GM18907 (cell line): ENCODE measurements around the gene NRIP1.
A peak's percentile ranks its signal among the peaks of the same experiment; 100 is the strongest.

Source experiments
- ATAC-seq: cut with Tn5 transposase; IDR thresholded peaks from one replicate; pipeline ENCODE4 v1.9.1; 2021; ENCODE audit warnings: mild to moderate bottlenecking, moderate library complexity; ENCODE audit not compliant: unreplicated experiment

The NRIP1 gene, protein sequence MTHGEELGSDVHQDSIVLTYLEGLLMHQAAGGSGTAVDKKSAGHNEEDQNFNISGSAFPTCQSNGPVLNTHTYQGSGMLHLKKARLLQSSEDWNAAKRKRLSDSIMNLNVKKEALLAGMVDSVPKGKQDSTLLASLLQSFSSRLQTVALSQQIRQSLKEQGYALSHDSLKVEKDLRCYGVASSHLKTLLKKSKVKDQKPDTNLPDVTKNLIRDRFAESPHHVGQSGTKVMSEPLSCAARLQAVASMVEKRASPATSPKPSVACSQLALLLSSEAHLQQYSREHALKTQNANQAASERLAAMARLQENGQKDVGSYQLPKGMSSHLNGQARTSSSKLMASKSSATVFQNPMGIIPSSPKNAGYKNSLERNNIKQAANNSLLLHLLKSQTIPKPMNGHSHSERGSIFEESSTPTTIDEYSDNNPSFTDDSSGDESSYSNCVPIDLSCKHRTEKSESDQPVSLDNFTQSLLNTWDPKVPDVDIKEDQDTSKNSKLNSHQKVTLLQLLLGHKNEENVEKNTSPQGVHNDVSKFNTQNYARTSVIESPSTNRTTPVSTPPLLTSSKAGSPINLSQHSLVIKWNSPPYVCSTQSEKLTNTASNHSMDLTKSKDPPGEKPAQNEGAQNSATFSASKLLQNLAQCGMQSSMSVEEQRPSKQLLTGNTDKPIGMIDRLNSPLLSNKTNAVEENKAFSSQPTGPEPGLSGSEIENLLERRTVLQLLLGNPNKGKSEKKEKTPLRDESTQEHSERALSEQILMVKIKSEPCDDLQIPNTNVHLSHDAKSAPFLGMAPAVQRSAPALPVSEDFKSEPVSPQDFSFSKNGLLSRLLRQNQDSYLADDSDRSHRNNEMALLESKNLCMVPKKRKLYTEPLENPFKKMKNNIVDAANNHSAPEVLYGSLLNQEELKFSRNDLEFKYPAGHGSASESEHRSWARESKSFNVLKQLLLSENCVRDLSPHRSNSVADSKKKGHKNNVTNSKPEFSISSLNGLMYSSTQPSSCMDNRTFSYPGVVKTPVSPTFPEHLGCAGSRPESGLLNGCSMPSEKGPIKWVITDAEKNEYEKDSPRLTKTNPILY (N-terminal part only)

DNA sequence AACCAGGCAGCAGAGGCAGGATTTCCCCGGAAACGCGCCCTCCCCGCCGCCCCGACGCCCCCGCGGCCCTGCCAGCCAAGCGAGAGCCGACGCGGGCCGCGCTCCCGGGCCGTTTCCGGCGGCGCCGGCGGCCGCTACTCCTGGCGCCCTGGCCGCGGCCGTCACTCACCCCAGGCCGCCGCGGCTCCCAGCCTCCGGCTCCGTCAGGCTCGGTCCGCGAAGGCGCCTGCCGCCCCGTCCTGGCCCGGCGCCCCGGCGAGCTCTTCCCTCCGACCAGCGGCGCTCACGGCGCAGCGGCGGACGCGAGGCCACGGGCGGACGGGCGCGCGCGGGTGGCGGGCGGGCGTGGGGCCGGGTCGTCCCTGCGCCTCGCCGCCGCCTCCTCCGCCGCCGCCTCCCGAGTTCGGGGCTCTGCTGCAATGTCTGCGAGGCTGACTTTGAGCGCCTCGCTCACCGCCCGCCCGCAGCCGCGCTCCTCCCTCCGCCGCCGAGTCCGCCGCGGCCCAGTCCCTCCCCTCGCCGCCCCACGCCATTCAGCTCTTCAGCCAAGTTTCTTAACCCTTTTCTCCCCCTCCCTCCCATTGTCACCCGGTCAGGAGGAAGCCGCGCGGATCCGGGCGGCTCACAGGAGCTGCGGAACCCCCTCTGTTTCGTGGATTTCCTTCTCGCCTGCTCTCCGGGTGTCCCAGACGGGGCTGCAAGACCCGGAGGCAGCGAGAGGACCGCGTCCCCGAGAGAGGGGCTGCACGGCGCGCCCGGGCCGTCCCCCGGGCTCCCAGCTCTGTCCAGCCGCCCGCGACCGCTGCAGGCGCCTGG, at the start of gene NRIP1:
Gene NRIP1, minus strand, starts transcription at position 425 of the 816 bp plus-strand sequence. CDS start 96,808 bp downstream, outside the sequence.
- ATAC-seq, result peak; percentile 81

DNA sequence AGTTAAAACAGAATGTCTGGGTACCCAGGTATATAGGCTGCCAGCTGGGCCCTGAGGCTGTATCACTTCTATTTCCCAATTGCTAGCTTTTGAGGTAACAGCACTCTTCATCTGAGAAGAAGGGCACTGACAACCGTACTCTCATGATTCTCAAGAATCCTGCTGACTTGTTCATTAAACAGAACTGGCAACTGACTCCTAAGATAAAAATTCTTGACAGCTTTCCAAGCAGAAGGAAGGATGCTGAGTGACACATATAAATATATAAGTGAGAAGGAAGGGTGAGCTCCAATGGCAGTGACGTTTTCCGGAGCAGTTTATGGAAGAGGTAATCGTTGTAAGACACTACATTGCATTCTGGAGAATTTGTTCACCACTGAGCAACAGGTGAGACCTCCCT, 48.1 kb upstream of the NRIP1 start:
- no peak for ATAC-seq

DNA sequence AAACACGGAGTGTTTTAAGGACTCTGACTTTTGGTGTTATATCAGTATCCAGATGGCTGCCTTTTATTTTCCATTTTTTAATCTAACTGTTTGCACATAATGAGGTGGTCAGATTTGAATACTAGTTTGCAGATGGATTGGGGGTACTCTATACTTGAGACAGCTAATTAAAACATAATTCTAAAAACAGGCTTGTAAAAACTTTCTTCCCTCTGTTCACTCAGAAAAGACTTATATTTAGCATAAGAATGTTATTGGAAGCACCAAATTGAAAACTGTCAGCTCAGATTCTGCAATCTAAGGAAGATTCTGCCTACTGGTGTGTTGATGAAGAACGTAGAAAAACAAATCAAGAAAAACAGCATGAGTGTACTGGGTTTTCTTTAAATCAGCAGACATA, 44.0 kb upstream of the NRIP1 start:
- ATAC-seq, result no peak

DNA sequence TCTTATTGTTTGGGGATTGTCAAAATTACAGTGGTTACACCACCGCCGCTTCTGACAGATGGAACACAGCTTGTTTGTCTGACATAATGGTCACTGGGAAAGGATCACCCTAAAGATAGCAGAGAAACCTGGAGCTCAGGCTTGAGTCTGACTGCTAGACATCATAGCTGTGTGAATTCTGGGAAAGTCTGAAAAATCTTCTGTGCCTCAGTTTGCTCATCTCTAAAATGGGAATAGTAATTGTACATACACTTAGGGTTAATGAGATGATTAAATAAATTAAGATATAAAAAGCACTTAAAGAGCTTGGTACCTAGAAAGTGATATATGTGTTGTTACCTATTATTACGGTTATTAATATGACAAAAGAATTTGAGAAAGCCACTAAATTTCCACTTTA, 39.7 kb upstream of the NRIP1 start:
- ATAC-seq, result no peak

DNA sequence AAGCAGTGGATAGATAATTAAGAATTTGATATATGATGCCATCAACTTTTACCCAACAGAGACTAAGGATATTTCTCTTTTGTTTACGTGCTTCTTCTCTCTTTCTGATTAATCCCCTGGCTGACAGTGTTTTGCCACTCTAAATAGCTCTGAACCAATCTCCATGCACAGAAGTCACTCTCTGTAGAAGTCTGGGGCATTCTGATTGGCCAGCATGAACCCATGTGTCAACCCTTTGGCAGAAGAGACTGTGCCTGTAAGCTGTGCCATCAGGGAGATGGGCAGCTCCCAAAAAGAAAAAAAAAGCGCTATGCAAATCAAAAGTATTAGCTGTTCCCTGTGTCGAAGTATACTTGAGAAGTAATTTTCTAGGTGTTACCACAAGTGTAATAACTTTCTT, 34.1 kb upstream of the NRIP1 start:
- ATAC-seq, result no peak

DNA sequence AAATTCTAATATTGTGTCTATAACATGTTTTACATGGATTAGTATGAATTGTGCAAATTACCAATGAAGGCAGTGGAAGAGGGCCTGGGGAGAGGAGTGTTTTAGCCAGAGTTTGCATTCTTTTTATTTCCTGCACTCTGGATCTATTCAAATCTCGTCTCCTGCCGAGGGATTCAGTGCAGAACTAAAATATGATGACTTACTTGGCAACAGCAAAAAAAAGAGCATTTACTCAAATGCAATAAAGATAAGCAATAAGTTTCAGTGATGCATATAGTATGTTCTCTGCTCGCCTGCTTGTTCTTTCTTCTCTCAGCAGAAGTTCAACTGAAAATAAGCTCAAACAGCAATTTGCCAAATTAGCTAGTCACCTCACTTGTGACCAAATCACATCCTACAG, 33.4 kb upstream of the NRIP1 start:
- no peak for ATAC-seq

DNA sequence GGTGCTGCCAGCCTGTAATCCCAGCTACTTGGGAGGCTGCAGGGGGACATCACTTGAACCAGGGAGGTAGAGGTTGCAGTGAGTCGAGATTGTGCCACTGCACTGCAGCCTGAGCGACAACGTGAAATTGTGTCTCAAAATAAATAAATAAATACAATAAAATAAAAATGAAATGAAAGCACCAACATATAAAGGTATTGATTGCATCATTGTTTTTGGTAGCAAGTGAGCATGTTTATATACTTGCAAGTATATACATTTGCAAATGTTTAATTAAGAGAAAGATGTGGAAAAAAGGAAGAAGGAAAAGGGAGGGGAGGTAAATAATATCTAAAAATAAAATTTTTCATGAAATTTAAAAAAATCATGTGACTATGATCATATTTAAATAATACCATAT, 32.8 kb upstream of the NRIP1 start:
- ATAC-seq, result no peak

DNA sequence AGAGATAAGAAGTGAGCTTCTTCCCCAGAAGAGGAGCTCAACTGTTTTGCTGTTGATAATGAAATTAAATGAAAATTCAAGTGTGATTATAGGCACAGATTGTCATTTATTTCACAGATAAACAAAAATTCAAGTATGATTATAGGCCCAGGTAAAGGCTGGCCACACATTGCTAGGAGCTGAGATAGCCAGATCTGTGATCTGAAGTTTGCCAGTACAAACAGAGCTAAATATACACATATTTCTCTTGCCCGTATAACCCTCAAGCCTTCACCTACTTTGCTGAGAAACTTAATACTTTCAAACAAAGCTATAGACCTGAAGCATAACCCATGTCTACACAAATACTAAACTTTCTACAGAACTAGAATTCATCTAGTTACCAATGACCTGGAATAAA, 31.3 kb upstream of the NRIP1 start:
- no peak for ATAC-seq

DNA sequence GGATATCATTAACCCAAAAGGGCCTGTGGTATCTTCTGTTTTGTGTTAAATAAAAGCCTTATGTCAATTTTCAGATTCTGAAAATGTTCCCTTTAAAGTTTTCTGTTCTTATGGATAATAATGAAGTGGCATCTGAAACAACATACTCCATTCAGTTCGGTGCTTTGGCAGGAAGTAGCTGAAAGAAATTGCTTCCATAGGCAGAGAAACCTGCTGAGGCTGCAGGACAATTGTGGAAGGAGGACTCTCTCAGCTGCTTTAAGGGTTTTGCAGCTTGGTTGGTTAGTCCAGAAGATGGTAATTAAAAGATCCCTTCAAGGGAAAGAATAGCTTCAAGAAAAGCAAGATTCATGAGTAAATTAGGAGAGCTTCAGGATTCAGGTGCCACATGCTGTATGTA, 30.5 kb upstream of the NRIP1 start:
- no peak for ATAC-seq

DNA sequence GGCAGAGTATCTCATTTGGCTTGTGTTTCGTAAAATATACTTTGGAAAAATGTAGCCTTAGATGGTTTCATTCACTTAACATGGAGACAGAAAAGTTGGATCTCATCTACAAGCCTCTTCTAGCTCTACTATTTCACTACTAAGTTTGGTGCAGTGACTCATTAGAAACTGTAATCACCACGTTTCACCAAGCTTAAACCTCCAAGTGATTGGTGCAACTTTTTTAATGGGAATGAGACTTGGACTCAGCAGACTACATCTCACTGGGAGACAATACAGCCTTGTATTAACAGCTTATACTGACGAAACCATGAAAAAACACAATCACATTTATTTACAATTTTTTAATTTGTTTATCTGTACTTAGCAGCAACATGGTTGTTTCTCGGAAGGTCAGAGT, 29.9 kb upstream of the NRIP1 start:
- no peak for ATAC-seq

DNA sequence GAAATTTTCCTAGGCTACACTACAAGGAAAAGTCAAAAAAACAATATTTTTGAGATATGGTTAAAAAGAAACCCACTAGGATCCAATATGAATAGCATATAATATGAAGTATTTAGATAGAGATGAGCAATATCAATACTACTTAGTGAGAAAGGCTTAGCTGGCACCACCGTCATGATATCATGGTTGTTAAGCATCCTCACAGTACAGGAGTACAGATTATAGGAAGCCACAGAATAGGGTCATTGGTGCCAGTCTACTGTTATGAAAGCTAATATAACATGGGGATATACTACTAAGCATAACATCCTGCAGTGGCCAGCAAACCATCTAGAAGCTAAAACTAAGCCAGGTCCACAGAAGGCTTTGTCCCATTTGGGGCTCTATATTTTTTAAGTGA, 28.4 kb upstream of the NRIP1 start:
- no peak for ATAC-seq

DNA sequence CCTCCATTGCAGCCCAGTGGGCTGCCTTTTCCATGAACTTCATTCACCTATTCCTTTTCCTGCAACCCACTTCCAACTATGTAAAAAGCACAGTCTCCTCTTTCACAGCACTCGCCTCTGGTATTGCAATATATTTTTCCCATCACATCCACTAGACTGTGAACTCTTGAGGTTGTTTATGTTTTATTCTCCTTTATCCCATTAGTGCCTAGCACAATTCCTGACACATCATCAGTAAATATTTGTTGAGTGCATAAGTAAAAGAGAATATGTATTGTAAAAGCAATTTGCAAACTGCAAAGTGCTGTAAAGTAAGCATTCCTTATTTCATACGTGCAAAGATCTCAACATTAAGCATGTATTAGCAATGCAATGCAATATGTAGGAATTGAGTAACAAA, 27.9 kb upstream of the NRIP1 start:
- ATAC-seq, result no peak

DNA sequence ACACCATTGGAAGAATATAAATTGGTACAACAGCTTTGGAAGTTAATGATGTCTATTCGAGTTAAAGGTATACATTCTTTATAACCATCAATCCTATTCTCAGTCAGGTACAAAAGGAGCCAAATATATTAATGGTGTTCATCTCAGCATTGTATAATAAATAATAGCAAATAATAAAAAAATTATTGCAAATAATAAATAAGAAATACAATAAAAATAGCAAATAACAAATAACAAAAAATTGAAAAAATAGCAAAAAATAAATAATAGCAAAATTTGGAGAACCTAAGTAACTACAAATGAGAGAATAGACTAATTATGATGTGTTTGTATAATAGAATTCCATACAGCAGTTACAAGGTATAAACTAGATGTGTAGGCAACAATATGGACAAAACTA, 25.6 kb upstream of the NRIP1 start:
- no peak for ATAC-seq

DNA sequence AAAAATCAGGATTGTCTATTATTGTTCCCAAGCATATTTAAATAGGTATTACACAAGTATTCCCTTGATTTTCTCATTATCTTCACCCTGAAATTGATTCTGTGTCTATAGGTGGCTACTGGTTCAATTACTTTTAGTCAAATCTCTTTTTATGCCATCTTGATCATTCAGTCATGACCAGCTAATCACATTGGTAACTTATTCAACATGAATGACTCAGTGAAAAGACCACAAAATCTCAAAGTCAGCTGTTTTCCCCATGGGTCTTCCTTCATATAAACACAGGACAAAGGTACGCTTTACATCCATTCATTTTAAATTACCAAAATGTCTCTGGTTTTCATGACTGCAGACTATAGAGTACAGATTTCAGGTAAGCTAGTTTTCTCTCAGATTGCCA, 23.7 kb upstream of the NRIP1 start:
- peak; percentile 62 for ATAC-seq

DNA sequence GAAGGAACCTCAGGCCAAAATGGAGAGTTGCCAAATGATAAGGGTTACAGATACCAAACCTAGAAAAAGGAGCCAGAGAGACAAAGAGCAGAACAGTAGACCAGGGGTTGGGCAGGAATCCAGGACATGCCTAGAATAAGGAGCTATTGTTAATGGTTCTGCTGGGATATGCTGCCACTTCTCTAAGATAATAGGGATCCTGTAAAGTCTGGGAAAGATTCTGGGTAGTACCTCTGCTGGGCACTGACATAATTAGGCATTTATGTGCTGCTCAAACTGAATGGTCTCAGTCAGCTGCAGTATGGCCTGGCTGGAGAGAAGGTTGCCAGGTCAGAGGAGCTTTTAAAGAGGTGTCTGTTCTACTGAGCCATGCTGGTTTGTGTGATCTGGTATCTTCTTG, 19.9 kb upstream of the NRIP1 start:
- no peak for ATAC-seq

DNA sequence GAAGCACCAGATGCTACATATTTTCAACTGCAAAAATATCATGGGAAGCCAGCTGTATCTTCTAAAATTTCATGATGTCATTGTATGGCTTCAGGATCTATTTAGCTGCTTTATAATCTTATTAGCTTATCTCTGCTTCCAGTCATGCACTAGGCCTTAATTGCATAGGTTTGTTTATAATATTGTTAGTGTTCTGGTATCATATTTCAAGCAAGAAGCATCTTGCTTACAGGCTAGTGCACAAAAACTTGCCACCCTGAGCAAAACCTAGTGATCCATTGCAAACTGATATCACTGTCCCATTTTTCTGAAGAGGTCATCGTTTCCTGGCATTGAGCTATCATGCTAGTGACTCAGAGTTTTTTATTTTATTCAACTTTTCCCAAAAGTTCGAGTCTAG, 15.7 kb upstream of the NRIP1 start:
- no peak for ATAC-seq

DNA sequence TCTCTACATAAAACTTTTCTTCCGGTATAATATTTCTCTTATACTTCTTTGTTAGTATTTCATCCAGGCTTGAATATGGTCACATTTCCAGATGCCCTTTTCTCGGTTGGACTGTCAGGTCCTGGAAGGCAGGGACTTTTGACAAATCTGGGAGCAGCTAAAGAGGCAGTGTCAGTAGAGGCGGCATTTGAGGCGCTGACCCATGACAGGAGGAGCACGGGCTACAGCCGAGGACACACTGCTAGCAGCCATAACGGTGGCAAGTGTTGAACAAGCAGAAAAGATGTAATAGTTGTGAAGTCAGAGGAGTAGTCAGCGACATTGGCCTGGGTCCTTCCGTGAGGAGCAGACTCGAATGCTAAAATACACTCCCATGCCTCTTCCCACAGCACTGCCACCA, 14.5 kb upstream of the NRIP1 start:
- ATAC-seq, result no peak

DNA sequence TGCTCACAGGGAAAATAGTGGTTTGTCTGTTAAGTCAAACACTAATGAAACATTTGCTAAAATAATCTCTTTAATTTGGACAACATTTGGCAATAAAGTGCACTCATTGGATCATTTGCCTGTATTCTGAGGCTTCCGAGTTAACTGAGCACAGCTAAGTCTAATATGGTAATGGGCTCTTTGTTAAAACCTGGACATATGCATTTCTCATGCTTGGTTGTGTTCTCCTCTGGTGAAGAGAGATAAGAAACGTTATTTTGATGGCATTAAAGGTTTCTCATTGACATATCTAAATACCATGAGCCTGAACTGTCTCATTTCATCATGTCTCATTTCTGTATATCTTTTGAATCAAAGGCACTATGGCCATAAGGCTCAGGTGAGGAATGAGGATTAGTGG, 13.4 kb upstream of the NRIP1 start:
- ATAC-seq, result no peak

DNA sequence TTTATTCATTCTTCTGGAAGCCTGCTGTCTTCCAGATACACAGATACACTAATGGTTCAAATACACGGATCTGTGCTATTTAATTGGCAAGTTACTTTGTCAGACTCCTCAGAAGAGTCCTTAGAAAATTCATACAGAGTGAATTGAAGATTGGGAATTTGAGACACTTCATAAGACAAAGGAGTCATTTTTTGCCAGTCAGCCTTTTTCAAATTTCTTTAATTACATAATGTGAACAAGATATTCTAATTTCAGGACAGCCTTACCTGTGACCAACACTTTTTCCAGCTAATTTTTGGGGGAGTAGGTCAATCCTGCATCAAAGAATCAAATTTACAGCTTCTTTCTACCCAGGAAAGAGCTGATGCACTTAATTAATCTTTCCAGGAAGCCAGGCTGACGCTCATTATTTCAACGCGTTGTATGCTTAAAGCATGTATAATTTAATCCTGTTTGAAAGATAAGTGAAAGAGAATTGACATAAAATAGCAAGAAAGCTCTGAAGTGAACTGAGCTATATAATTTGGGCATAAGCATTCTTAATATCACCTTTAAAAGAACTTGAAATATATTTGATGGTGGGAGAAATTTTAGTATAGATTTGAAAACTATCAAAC, 12.8 kb upstream of the NRIP1 start:
- ATAC-seq, result no peak

DNA sequence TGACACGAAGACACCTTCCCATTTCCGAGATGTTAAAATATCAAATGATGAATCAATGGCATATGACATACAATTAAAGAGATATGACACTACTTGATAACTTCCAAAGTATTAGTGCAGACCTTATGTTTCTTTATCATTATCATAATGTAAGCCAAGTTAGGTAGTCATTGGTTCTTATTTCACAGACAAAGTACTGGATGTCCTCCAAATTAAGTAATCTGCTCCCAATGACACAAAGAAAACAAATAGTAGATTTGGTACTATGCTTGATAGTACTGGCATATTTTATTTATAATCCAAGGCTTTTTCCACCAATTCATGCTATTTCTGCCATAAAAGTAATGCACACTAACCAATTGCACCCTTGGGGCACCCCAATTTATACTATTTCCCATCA, 11.9 kb upstream of the NRIP1 start:
- no peak for ATAC-seq

DNA sequence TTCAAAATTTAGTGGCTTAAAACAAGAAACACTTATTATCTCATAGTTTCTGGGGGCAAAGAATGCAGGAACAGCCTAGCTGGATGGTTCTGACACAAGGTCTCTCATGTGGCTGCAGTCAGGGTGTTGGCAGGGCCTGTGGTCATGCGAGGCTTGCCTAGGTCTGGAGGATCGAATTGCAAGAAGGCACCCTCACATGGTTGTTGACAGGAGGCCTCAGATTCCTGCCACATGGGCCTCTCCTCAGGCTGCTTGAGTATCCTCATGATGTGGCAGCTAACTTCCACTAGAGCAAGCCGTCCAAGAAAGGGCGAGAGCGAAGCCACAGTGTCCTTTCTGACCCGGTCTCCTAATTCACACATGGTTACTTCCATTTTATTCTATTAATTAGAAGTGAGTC, 6.2 kb upstream of the NRIP1 start:
- ATAC-seq, result no peak
